C4-2B (cell line): ENCODE data around the gene LGALS9.

Experiments
- H3K27ac ChIP-seq: fragments of 450-650 bp; 2 replicates; pipeline ENCODE4 v1.5.1; 2017
- CTCF ChIP-seq: fragments of 450-650 bp; conservative IDR thresholded peaks from 2 replicates; pipeline ENCODE4 v1.5.1; 2017; ENCODE audit warnings: mild to moderate bottlenecking
- ZFX ChIP-seq: fragments of 450-650 bp; IDR thresholded peaks from 2 replicates; pipeline ENCODE4 v1.6.1; 2017

Gene LGALS9

GRCh38 chr17:27603421-27603770, 27.6 kb upstream of the LGALS9 start:
- TF ChIP-seq CTCF (peak; percentile 71), ZFX (no peak)
- H3K27ac ChIP-seq: no peak overlapping the region

GRCh38 chr17:27603880-27604794, 26.9 kb upstream of the LGALS9 start:
- no peak overlapping the region for H3K27ac ChIP-seq
- TF ChIP-seq CTCF (no peak), ZFX (no peak)

GRCh38 chr17:27605409-27605808, 25.6 kb upstream of the LGALS9 start:
- TF ChIP-seq ZFX (no peak), CTCF (no peak)
- H3K27ac ChIP-seq: no peak overlapping the region

- TF ChIP-seq ZFX (no peak), CTCF (no peak)
- H3K27ac ChIP-seq: no peak overlapping the region
Measured at GRCh38 chr17:27607521-27608091, 23.4 kb upstream of the LGALS9 start.

- no peak for TF ChIP-seq ZFX
- no peak for TF ChIP-seq CTCF
Measured at GRCh38 chr17:27608328-27609230, 22.4 kb upstream of the LGALS9 start.

GRCh38 chr17:27609611-27610303, 21.2 kb upstream of the LGALS9 start:
- H3K27ac ChIP-seq: no peak overlapping the region
- TF ChIP-seq ZFX (no peak), CTCF (peak; percentile 84)

More at GRCh38 chr17:27608328-27609230, 22.4 kb upstream of the LGALS9 start:
- H3K27ac ChIP-seq: no peak overlapping the region
